Measurements from ENCODE around the gene ADGRL3.

The ADGRL3 gene

GRCh38 chr4:61579786-61580185, 379.7 kb downstream of the ADGRL3 start:
- TF ChIP-seq EZH2 (IDR thresholded peaks at IDR 0.05; ENCODE audit: borderline replicate concordance, low read length) (no peak), CTCF (IDR thresholded peaks at IDR 0.05; ENCODE audit: low read length) (no peak)
- Histone ChIP-seq H3F3A (ENCODE audit: insufficient read depth, low read length) (no peaks in the 10 kb centered on the region), H3K27ac (ENCODE audit: low read depth, low read length, poor library complexity, severe bottlenecking) (no peak overlapping the region), H3K27me3 (ENCODE audit: insufficient read depth, low read length) (no peaks in the 10 kb centered on the region), H3K4me3 (ENCODE audit: low read depth, low read length, poor library complexity, severe bottlenecking) (no peak overlapping the region), H3K9ac (ENCODE audit: low read length) (no peak overlapping the region), H4K20me1 (ENCODE audit: insufficient read depth, low read length) (no peaks in the 10 kb centered on the region), H3K9me3 (ENCODE audit: low read length) (no peaks in the 10 kb centered on the region), H3K4me2 (ENCODE audit: low read length) (no peak overlapping the region), H3K4me1 (ENCODE audit: insufficient read depth, low read length, severe bottlenecking) (no peaks in the 10 kb centered on the region), H3K79me2 (ENCODE audit: insufficient read depth, low read length) (no peaks in the 10 kb centered on the region), H3K36me3 (ENCODE audit: insufficient read depth, low read length) (no peaks in the 10 kb centered on the region), H2AFZ (ENCODE audit: low read length) (no peak overlapping the region), H3K9me2 (ENCODE audit: low read depth, low read length) (no peaks in the 10 kb centered on the region)

- H2AFZ ChIP-seq (ENCODE audit: low read length): no peak overlapping the region
These were observed 380.7 kb downstream of the ADGRL3 start for GRCh38 chr4:61580721-61581377.

GRCh38 chr4:61583696-61584095, 383.6 kb downstream of the ADGRL3 start:
- Histone ChIP-seq H2AFZ (ENCODE audit: low read length) (no peak overlapping the region), H3K9ac (ENCODE audit: low read length) (no peak overlapping the region), H3K4me3 (ENCODE audit: low read depth, low read length, poor library complexity, severe bottlenecking) (no peak overlapping the region), H3K27ac (ENCODE audit: low read depth, low read length, poor library complexity, severe bottlenecking) (no peak overlapping the region), H3K27me3 (ENCODE audit: insufficient read depth, low read length) (no peaks in the 10 kb centered on the region), H4K20me1 (ENCODE audit: insufficient read depth, low read length) (no peaks in the 10 kb centered on the region), H3K36me3 (ENCODE audit: insufficient read depth, low read length) (no peaks in the 10 kb centered on the region), H3K4me2 (ENCODE audit: low read length) (no peak overlapping the region), H3K79me2 (ENCODE audit: insufficient read depth, low read length) (no peaks in the 10 kb centered on the region), H3K9me2 (ENCODE audit: low read depth, low read length) (no peaks in the 10 kb centered on the region), H3F3A (ENCODE audit: insufficient read depth, low read length) (no peaks in the 10 kb centered on the region), H3K4me1 (ENCODE audit: insufficient read depth, low read length, severe bottlenecking) (no peaks in the 10 kb centered on the region), H3K9me3 (ENCODE audit: low read length) (no peaks in the 10 kb centered on the region)
- TF ChIP-seq EZH2 (IDR thresholded peaks at IDR 0.05; ENCODE audit: borderline replicate concordance, low read length) (no peak), CTCF (IDR thresholded peaks at IDR 0.05; ENCODE audit: low read length) (no peak)

More at GRCh38 chr4:61580721-61581377, 380.7 kb downstream of the ADGRL3 start:
- H3K9me3 ChIP-seq (ENCODE audit: low read length): no peaks in the 10 kb centered on the region
- H3K27me3 ChIP-seq (ENCODE audit: insufficient read depth, low read length): no peaks in the 10 kb centered on the region
- no peaks in the 10 kb centered on the region for H3K9me2 ChIP-seq (ENCODE audit: low read depth, low read length)
- H3K36me3 ChIP-seq (ENCODE audit: insufficient read depth, low read length): no peaks in the 10 kb centered on the region
- no peak overlapping the region for H3K4me2 ChIP-seq (ENCODE audit: low read length)
- H3F3A ChIP-seq (ENCODE audit: insufficient read depth, low read length): no peaks in the 10 kb centered on the region
- no peaks in the 10 kb centered on the region for H4K20me1 ChIP-seq (ENCODE audit: insufficient read depth, low read length)
- H3K4me1 ChIP-seq (ENCODE audit: insufficient read depth, low read length, severe bottlenecking): no peaks in the 10 kb centered on the region
- H3K79me2 ChIP-seq (ENCODE audit: insufficient read depth, low read length): no peaks in the 10 kb centered on the region
- no peak overlapping the region for H3K4me3 ChIP-seq (ENCODE audit: low read depth, low read length, poor library complexity, severe bottlenecking)
- no peak overlapping the region for H3K27ac ChIP-seq (ENCODE audit: low read depth, low read length, poor library complexity, severe bottlenecking)
- no peak overlapping the region for H3K9ac ChIP-seq (ENCODE audit: low read length)
- TF ChIP-seq CTCF (IDR thresholded peaks at IDR 0.05; ENCODE audit: low read length) (no peak), EZH2 (IDR thresholded peaks at IDR 0.05; ENCODE audit: borderline replicate concordance, low read length) (no peak)

Measured in OCI-LY1 (cell line).